Aorta (tissue), 5 donors: ENCODE results near the gene SWI5. TPM values are rescaled to one million over a fixed set of nuclear protein-coding genes. Genes with fewer than 3 reads are reported as not detected.

Experiments
- ATAC-seq: fragments of 200-7000 bp; cut with Tn5 transposase; one replicate; pipeline ENCODE4 v1.9.1; 2022; ENCODE audit warnings: moderate library complexity; ENCODE audit not compliant: low FRiP score
- DNase-seq, 2 donors: peaks; one replicate each; pipeline ENCODE4 v3.0.0-alpha.2; 2020
- H3K27ac ChIP-seq, 2 donors: one replicate each; pipeline ENCODE4 v1.5.1; 2013; ENCODE audit warnings: low read length in 2 of 2, mild to moderate bottlenecking in 2 of 2, moderate library complexity in 2 of 2, control low read depth in 1 of 2, inconsistent platforms in 1 of 2, low read depth in 1 of 2
- H3K27me3 ChIP-seq, 2 donors: one replicate each; pipeline ENCODE4 v1.6.1; 2013; ENCODE audit warnings: control low read depth in 1 of 2, low read length in 1 of 2, mild to moderate bottlenecking in 1 of 2, moderate library complexity in 1 of 2; ENCODE audit not compliant: insufficient read depth in 2 of 2, control insufficient read depth in 1 of 2
- H3K36me3 ChIP-seq, 2 donors: one replicate each; pipeline ENCODE4 v1.6.1; 2013; ENCODE audit warnings: control low read depth in 1 of 2, low read length in 1 of 2, mild to moderate bottlenecking in 1 of 2; ENCODE audit not compliant: insufficient read depth in 2 of 2, control insufficient read depth in 1 of 2
- H3K4me1 ChIP-seq, 2 donors: one replicate each; pipeline ENCODE4 v1.6.1; 2013; ENCODE audit warnings: low read length in 2 of 2, control low read depth in 1 of 2, mild to moderate bottlenecking in 1 of 2, moderate library complexity in 1 of 2; ENCODE audit not compliant: insufficient read depth in 2 of 2, control insufficient read depth in 1 of 2
- H3K4me3 ChIP-seq, 2 donors: one replicate each; pipeline ENCODE4 v1.5.1; 2013; ENCODE audit warnings: low read length in 2 of 2, control low read depth in 1 of 2, mild to moderate bottlenecking in 1 of 2
- H3K9me3 ChIP-seq: one replicate; pipeline ENCODE4 v1.6.1; 2013; ENCODE audit warnings: mild to moderate bottlenecking, low read length; ENCODE audit not compliant: control insufficient read depth
- WGBS, 2 donors: extraction: QIAGEN DNeasy Blood & Tissue Kit; methylation state at CpG; one replicate each; pipeline ENCODE4 v1.1.7; 2013; 5-methylcytosine and 5-hydroxymethylcytosine counted together
- intact Hi-C, 2 donors: fragments of 100-400 bp; cut with DNase I; formaldehyde crosslinking; loops; one replicate each; pipeline versions ENCODE4 v1.14.2 to v1.15.0; 2022
- microRNA-seq, 2 donors: library from miRNA; unstranded; fragments of <30 nt; microRNA quantifications; one replicate each; pipeline ENCODE4 v1.2.0, GENCODE V29; 2020
- polyA plus RNA-seq, 2 donors: library from polyadenylated mRNA; stranded (reverse); fragments of 200-250 nt; gene quantifications; one replicate each; pipeline ENCODE4 v1.2.3, GENCODE V29; 2013
- total RNA-seq, 2 donors: library from RNA; stranded (reverse); fragmentation: NEBNext Ultra II Directional; extraction: Animal tissue kit (Norgen Biotek cat#: 25700); gene quantifications; one replicate each; pipeline ENCODE4 v1.2.1, GENCODE V29; 2021
- donor health status: healthy with polysubstance abuse.
- donor health status: Bipolar disorder and iron deficiency.
- donor health status: DM: no; HTN: no; CAD: no.
- donor health status: DM: no; HTN: no; CAD: no.
- donor health status: DM: yes; HTN: yes; CAD: no.

SWI5 gene
- total and polyA plus RNA-seq, 4 donors = 12.2 to 30.8 (median 22.4) TPM

DNA sequence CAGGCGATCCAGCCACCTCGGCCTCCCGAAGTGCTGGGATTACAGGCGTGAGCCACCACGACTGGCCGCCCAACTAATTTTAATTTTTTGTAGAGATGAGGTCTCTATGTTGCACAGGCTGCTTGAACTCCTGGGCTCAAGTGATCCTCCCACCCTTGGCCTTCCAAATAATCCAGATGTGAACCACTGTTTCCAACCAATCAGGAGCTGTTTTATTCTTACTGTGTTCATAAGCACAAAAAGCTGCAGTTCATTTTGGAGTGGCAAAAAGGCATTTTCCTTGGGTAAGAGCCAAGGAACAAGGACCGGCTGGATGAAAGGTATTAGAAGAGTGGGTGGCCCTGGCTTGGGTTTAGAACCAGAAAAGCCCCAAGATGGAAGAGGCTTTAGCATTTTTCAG, 59.1 kb downstream of the SWI5 start:
- Histone ChIP-seq H3K36me3 (no peaks in the 10 kb centered on the region), H3K4me1 (no peaks in the 10 kb centered on the region), H3K4me3 (no peak overlapping the region), H3K27ac (no peak overlapping the region), H3K27me3 (no peaks in the 10 kb centered on the region), H3K9me3 (no peaks in the 10 kb centered on the region)
- no peak for DNase-seq
- intact Hi-C loops = no loop called here
- 78 to 81% methylated on average over 7 of the region's 7 CpGs for WGBS, 2 donors
- ATAC-seq = no peak

- intact Hi-C loops = no loop called here
- 89 to 90% methylated on average over 2 of the region's 2 CpGs for WGBS, 2 donors
- Histone ChIP-seq H3K36me3 (no peaks in the 10 kb centered on the region), H3K27me3 (no peaks in the 10 kb centered on the region), H3K27ac (no peak overlapping the region), H3K4me3 (no peak overlapping the region), H3K4me1 (no peaks in the 10 kb centered on the region), H3K9me3 (no peaks in the 10 kb centered on the region)
- DNase-seq (no peak), ATAC-seq (no peak)
These were observed 59.8 kb downstream of the SWI5 start for GRCh38 chr9:128335914-128336313.

DNA sequence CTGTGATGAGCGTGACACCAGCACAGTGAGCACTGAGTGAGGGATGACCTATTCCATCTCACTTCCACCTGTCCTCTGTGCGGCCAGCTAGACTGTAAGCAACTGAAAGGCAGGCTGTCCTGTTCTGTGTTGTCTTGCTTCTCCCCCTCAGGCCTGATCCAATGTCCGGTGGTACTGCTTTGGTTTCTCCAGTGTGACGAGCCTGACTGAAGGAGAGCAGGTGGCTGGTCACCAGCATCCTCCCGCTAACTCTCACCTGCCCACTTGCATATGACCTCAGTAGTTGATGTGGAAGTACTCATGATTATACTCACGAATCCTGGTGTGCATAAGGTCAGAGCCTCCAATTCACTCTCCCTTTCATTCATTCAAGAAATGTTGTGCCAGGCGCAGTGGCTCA, 61.9 kb downstream of the SWI5 start:
- WGBS, 2 donors = 93 to 94% methylated on average over 7 of the region's 7 CpGs

More for the DNA sequence above, 61.9 kb downstream of the SWI5 start:
- DNase-seq (no peak), ATAC-seq (no peak)
- Histone ChIP-seq H3K27ac (no peak overlapping the region), H3K36me3 (no peaks in the 10 kb centered on the region), H3K4me3 (no peak overlapping the region), H3K27me3 (no peaks in the 10 kb centered on the region), H3K4me1 (no peaks in the 10 kb centered on the region), H3K9me3 (no peaks in the 10 kb centered on the region)
- intact Hi-C loops = no loop called here

Small RNAs within 50 kb of the gene (microRNA-seq; reads per million reads assigned to microRNA genes)
- gene MIR199B = 400 to 1,445 reads per million in 2 donors
- gene MIR3154 = 0 to 0.60 reads per million in 2 donors

Other genes starting within 250 kb of the SWI5 start
- 10 to 100 TPM in 1 of 2 donors, 1 to 10 TPM in 1; 5.4 to 10.4 TPM for gene NAIF1, start 209.0 kb upstream of the SWI5 start, total RNA-seq
- 1 to 10 TPM; 7.0 to 8.9 TPM for gene NAIF1, start 209.0 kb upstream of the SWI5 start, polyA plus RNA-seq
- gene SLC25A25, start 208.0 kb upstream of the SWI5 start, total RNA-seq = 10 to 100 TPM; 16.3 to 40.9 TPM
- gene SLC25A25, start 208.0 kb upstream of the SWI5 start, polyA plus RNA-seq = 10 to 100 TPM in 1 of 2 donors, 1 to 10 TPM in 1; 9.8 to 14.3 TPM
- gene PTGES2, start 148.5 kb upstream of the SWI5 start, total RNA-seq = 10 to 100 TPM; 37.1 to 38.5 TPM
- 10 to 100 TPM; 29.9 to 56.2 TPM for gene PTGES2, start 148.5 kb upstream of the SWI5 start, polyA plus RNA-seq
- 1 to 10 TPM in 1 of 2 donors, under 1 TPM in 1; 0.84 to 1.1 TPM for gene LCN2, start 126.8 kb upstream of the SWI5 start, total RNA-seq
- 1 to 10 TPM in 1 of 2 donors, under 1 TPM in 1; 0.90 to 5.6 TPM for gene LCN2, start 126.8 kb upstream of the SWI5 start, polyA plus RNA-seq
- gene BBLN, start 116.0 kb upstream of the SWI5 start, total RNA-seq = 10 to 100 TPM; 46.7 to 54.3 TPM
- 100 to 1,000 TPM; 164 to 278 TPM for gene BBLN, start 116.0 kb upstream of the SWI5 start, polyA plus RNA-seq
- gene CIZ1, start 84.7 kb upstream of the SWI5 start, total RNA-seq = 100 to 1,000 TPM in 1 of 2 donors, 10 to 100 TPM in 1; 82.3 to 117 TPM
- 10 to 100 TPM; 38.4 to 67.2 TPM for gene CIZ1, start 84.7 kb upstream of the SWI5 start, polyA plus RNA-seq
- gene DNM1, start 72.9 kb upstream of the SWI5 start, total RNA-seq = 100 to 1,000 TPM in 1 of 2 donors, 1 to 10 TPM in 1; 9.3 to 114 TPM
- gene DNM1, start 72.9 kb upstream of the SWI5 start, polyA plus RNA-seq = 1 to 10 TPM in 1 of 2 donors, under 1 TPM in 1; 0.43 to 2.1 TPM
- 100 to 1,000 TPM; 163 to 172 TPM for gene GOLGA2, start 269 bp upstream of the SWI5 start, total RNA-seq
- 100 to 1,000 TPM in 1 of 2 donors, 10 to 100 TPM in 1; 84.9 to 118 TPM for gene GOLGA2, start 269 bp upstream of the SWI5 start, polyA plus RNA-seq
- 10 to 100 TPM; 11.8 to 14.3 TPM for gene TRUB2, start 46.2 kb downstream of the SWI5 start, total RNA-seq
- 10 to 100 TPM in 1 of 2 donors, 1 to 10 TPM in 1; 9.8 to 11.1 TPM for gene TRUB2, start 46.2 kb downstream of the SWI5 start, polyA plus RNA-seq
- 10 to 100 TPM; 14.7 to 28.4 TPM for gene COQ4, start 46.6 kb downstream of the SWI5 start, total RNA-seq
- gene COQ4, start 46.6 kb downstream of the SWI5 start, polyA plus RNA-seq = 10 to 100 TPM; 22.2 to 53.8 TPM
- 10 to 100 TPM; 13.3 to 15.3 TPM for gene SLC27A4, start 64.3 kb downstream of the SWI5 start, total RNA-seq
- 10 to 100 TPM in 1 of 2 donors, 1 to 10 TPM in 1; 9.4 to 25.8 TPM for gene SLC27A4, start 64.3 kb downstream of the SWI5 start, polyA plus RNA-seq
- 10 to 100 TPM; 34.0 to 37.8 TPM for gene URM1, start 95.1 kb downstream of the SWI5 start, total RNA-seq
- 10 to 100 TPM; 24.7 to 45.5 TPM for gene URM1, start 95.1 kb downstream of the SWI5 start, polyA plus RNA-seq
- 100 to 1,000 TPM in 1 of 2 donors, 10 to 100 TPM in 1; 46.0 to 126 TPM for gene CERCAM, start 144.6 kb downstream of the SWI5 start, total RNA-seq
- gene CERCAM, start 144.6 kb downstream of the SWI5 start, polyA plus RNA-seq = 10 to 100 TPM; 24.7 to 65.4 TPM
- gene ODF2, start 179.7 kb downstream of the SWI5 start, total RNA-seq = 10 to 100 TPM; 25.1 to 28.9 TPM
- 10 to 100 TPM in 1 of 2 donors, 1 to 10 TPM in 1; 2.9 to 23.6 TPM for gene ODF2, start 179.7 kb downstream of the SWI5 start, polyA plus RNA-seq
- gene GLE1, start 228.4 kb downstream of the SWI5 start, total RNA-seq = 10 to 100 TPM; 13.5 to 17.3 TPM
- 10 to 100 TPM in 1 of 2 donors, 1 to 10 TPM in 1; 6.9 to 12.2 TPM for gene GLE1, start 228.4 kb downstream of the SWI5 start, polyA plus RNA-seq